ENCODE data around the gene HINT3. TPM values are rescaled to one million over a fixed set of nuclear protein-coding genes. Genes with fewer than 3 reads are reported as not detected.

The HINT3 gene
- total RNA-seq, 4 donors from 2014 or later = 10.6 to 23.6 (median 20.2) TPM

GRCh38 chr6:125994670-125995488 lies 38.3 kb downstream of the HINT3 start:
- ATAC-seq (ENCODE audit: low FRiP score) (no peak), DNase-seq (ENCODE audit: low spot score) (no peak)
- no peak for TF ChIP-seq CTCF (IDR thresholded peaks at IDR 0.05)

GRCh38 chr6:125995972-125996580 lies 39.5 kb downstream of the HINT3 start:
- peak; percentile 94 for ATAC-seq (ENCODE audit: low FRiP score)
- peak in 1 of 3 donors; percentile 91 for TF ChIP-seq CTCF (IDR thresholded peaks at IDR 0.05)
- DNase-seq (ENCODE audit: low spot score) = no peak

- no peak for TF ChIP-seq CTCF (IDR thresholded peaks at IDR 0.05)
- ATAC-seq (ENCODE audit: low FRiP score) (no peak), DNase-seq (ENCODE audit: low spot score) (no peak)
Observed at GRCh38 chr6:126002755-126003679, 46.4 kb downstream of the HINT3 start.

GRCh38 chr6:126007800-126008199 lies 51.2 kb downstream of the HINT3 start:
- ATAC-seq (ENCODE audit: low FRiP score) (no peak), DNase-seq (ENCODE audit: low spot score) (no peak)
- TF ChIP-seq CTCF (IDR thresholded peaks at IDR 0.05) = no peak

- no peak for TF ChIP-seq CTCF (IDR thresholded peaks at IDR 0.05)
- ATAC-seq (ENCODE audit: low FRiP score) (no peak), DNase-seq (ENCODE audit: low spot score) (no peak)
Observed at GRCh38 chr6:126010040-126010439, 53.5 kb downstream of the HINT3 start.

- no peak for TF ChIP-seq CTCF (IDR thresholded peaks at IDR 0.05)
- ATAC-seq (ENCODE audit: low FRiP score) = no peak
- DNase-seq (ENCODE audit: low spot score) = no peak
Observed at GRCh38 chr6:126015863-126016262, 59.3 kb downstream of the HINT3 start.
